ENCODE results near the gene OR10H2. TPM values are rescaled to one million over a fixed set of nuclear protein-coding genes. Genes with fewer than 3 reads are reported as not detected.

OR10H2 gene
- total RNA-seq, 1 experiment from 2014 or later: not detected

DNA sequence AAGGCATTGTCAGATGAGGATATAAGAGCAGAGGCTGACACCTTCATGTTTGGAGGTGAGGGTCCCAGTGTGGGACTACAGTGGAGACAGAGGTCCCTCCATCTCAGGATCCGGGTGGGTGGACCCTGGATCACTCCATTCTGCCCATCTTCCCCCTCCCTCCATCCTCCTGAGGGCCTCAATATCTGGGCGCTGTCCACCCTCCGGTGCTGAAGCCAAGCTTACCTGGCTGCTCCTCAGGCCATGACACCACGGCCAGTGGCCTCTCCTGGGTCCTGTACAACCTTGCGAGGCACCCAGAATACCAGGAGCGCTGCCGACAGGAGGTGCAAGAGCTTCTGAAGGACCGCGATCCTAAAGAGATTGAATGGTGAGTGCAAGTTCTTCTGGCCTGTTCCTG, 43.0 kb upstream of the OR10H2 start:
- H3K9me3 Mint-ChIP-seq: peaks cover 96% of the 10 kb centered on the region
- TF ChIP-seq PRRX2 (CRISPR knock-in tag; IDR thresholded peaks at IDR 0.05): no peak
- no peak for TF ChIP-seq JUN (CRISPR knock-in tag; IDR thresholded peaks at IDR 0.05)
- no peak for TF ChIP-seq FOXP1 (CRISPR knock-in tag; IDR thresholded peaks at IDR 0.05; ENCODE audit: borderline replicate concordance)
- TF ChIP-seq, protein P1, sequence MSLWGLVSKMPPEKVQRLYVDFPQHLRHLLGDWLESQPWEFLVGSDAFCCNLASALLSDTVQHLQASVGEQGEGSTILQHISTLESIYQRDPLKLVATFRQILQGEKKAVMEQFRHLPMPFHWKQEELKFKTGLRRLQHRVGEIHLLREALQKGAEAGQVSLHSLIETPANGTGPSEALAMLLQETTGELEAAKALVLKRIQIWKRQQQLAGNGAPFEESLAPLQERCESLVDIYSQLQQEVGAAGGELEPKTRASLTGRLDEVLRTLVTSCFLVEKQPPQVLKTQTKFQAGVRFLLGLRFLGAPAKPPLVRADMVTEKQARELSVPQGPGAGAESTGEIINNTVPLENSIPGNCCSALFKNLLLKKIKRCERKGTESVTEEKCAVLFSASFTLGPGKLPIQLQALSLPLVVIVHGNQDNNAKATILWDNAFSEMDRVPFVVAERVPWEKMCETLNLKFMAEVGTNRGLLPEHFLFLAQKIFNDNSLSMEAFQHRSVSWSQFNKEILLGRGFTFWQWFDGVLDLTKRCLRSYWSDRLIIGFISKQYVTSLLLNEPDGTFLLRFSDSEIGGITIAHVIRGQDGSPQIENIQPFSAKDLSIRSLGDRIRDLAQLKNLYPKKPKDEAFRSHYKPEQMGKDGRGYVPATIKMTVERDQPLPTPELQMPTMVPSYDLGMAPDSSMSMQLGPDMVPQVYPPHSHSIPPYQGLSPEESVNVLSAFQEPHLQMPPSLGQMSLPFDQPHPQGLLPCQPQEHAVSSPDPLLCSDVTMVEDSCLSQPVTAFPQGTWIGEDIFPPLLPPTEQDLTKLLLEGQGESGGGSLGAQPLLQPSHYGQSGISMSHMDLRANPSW (CRISPR knock-in tag; conservative IDR thresholded peaks at IDR 0.05; ENCODE audit: low read depth): no peak
- TF ChIP-seq, protein P2, sequence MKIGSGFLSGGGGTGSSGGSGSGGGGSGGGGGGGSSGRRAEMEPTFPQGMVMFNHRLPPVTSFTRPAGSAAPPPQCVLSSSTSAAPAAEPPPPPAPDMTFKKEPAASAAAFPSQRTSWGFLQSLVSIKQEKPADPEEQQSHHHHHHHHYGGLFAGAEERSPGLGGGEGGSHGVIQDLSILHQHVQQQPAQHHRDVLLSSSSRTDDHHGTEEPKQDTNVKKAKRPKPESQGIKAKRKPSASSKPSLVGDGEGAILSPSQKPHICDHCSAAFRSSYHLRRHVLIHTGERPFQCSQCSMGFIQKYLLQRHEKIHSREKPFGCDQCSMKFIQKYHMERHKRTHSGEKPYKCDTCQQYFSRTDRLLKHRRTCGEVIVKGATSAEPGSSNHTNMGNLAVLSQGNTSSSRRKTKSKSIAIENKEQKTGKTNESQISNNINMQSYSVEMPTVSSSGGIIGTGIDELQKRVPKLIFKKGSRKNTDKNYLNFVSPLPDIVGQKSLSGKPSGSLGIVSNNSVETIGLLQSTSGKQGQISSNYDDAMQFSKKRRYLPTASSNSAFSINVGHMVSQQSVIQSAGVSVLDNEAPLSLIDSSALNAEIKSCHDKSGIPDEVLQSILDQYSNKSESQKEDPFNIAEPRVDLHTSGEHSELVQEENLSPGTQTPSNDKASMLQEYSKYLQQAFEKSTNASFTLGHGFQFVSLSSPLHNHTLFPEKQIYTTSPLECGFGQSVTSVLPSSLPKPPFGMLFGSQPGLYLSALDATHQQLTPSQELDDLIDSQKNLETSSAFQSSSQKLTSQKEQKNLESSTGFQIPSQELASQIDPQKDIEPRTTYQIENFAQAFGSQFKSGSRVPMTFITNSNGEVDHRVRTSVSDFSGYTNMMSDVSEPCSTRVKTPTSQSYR (CRISPR knock-in tag; IDR thresholded peaks at IDR 0.05): no peak
- TF ChIP-seq ZMAT4 (CRISPR knock-in tag; IDR thresholded peaks at IDR 0.05): no peak
- no peak for TF ChIP-seq ETV6 (CRISPR knock-in tag; IDR thresholded peaks at IDR 0.05)
- TF ChIP-seq, protein P3, sequence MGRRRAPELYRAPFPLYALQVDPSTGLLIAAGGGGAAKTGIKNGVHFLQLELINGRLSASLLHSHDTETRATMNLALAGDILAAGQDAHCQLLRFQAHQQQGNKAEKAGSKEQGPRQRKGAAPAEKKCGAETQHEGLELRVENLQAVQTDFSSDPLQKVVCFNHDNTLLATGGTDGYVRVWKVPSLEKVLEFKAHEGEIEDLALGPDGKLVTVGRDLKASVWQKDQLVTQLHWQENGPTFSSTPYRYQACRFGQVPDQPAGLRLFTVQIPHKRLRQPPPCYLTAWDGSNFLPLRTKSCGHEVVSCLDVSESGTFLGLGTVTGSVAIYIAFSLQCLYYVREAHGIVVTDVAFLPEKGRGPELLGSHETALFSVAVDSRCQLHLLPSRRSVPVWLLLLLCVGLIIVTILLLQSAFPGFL (CRISPR knock-in tag; IDR thresholded peaks at IDR 0.05; ENCODE audit: borderline replicate concordance): no peak
- TF ChIP-seq ESRRA (CRISPR knock-in tag; IDR thresholded peaks at IDR 0.05; ENCODE audit: borderline replicate concordance): no peak
- no peak for TF ChIP-seq ATF1 (CRISPR knock-in tag; IDR thresholded peaks at IDR 0.05)
- no peak for TF ChIP-seq ZNF317 (CRISPR knock-in tag; IDR thresholded peaks at IDR 0.05; ENCODE audit: borderline replicate concordance, low read depth)
- TF ChIP-seq, protein P4, sequence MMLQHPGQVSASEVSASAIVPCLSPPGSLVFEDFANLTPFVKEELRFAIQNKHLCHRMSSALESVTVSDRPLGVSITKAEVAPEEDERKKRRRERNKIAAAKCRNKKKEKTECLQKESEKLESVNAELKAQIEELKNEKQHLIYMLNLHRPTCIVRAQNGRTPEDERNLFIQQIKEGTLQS (CRISPR knock-in tag; conservative IDR thresholded peaks at IDR 0.05): no peak
- no peak for TF ChIP-seq USF1 (CRISPR knock-in tag; IDR thresholded peaks at IDR 0.05)
- no peak for TF ChIP-seq HMGA2 (CRISPR knock-in tag; IDR thresholded peaks at IDR 0.05)
- no peak for TF ChIP-seq ZNF423 (CRISPR knock-in tag; IDR thresholded peaks at IDR 0.05)
- no peak for TF ChIP-seq ZBTB43 (CRISPR knock-in tag; IDR thresholded peaks at IDR 0.05)
- no peak for TF ChIP-seq CBFB (CRISPR knock-in tag; IDR thresholded peaks at IDR 0.05; ENCODE audit: low read depth)
- no peak for TF ChIP-seq ZNF219 (CRISPR knock-in tag; IDR thresholded peaks at IDR 0.05; ENCODE audit: borderline replicate concordance)
- TF ChIP-seq, protein P5, sequence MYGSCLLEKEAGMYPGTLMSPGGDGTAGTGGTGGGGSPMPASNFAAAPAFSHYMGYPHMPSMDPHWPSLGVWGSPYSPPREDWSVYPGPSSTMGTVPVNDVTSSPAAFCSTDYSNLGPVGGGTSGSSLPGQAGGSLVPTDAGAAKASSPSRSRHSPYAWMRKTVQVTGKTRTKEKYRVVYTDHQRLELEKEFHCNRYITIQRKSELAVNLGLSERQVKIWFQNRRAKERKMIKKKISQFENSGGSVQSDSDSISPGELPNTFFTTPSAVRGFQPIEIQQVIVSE (CRISPR knock-in tag; IDR thresholded peaks at IDR 0.05; ENCODE audit: borderline replicate concordance): no peak
- no peak for TF ChIP-seq ZNF232 (CRISPR knock-in tag; IDR thresholded peaks at IDR 0.05)
- H3K4me1 Mint-ChIP-seq: no peaks in the 10 kb centered on the region
- H3K27me3 Mint-ChIP-seq (ENCODE audit: low read depth): peaks cover 35% of the 10 kb centered on the region
- DNase-seq (ENCODE audit: low spot score) (no peak), ATAC-seq (no peak)
- peaks cover 84% of the 10 kb centered on the region for H3K36me3 Mint-ChIP-seq
- no peak overlapping the region for H3K4me3 Mint-ChIP-seq
- ChIA-PET CTCF (no interaction called here), POLR2A (no interaction called here)
- no peak overlapping the region for H3K27ac Mint-ChIP-seq
